GM19351 (cell line): ENCODE results near the gene PTPRG.
"Not testable (repeated sequence)": the region's sequence is repeated elsewhere in the genome, so short reads cannot be mapped to it uniquely, and the experiment has no call there.

ENCODE experiments used
- ATAC-seq: cut with Tn5 transposase; IDR thresholded peaks from one replicate; pipeline ENCODE4 v1.9.1; 2021; ENCODE audit warnings: mild to moderate bottlenecking, moderate library complexity; ENCODE audit not compliant: unreplicated experiment

The PTPRG gene

GRCh38 chr3:61743067-61743466, 181.7 kb downstream of the PTPRG start:
- ATAC-seq: no peak

- no peak for ATAC-seq
Observed at GRCh38 chr3:61743686-61744242, 182.4 kb downstream of the PTPRG start.

GRCh38 chr3:61748288-61748687, 186.9 kb downstream of the PTPRG start:
- no peak for ATAC-seq

GRCh38 chr3:61750766-61751165, 189.4 kb downstream of the PTPRG start:
- no peak for ATAC-seq

- no peak for ATAC-seq
Observed at GRCh38 chr3:61758839-61759238, 197.5 kb downstream of the PTPRG start.

- not testable (repeated sequence) for ATAC-seq
Observed at GRCh38 chr3:61760783-61761182, 199.4 kb downstream of the PTPRG start.

- ATAC-seq: no peak
Observed at GRCh38 chr3:61761694-61762430, 200.5 kb downstream of the PTPRG start.

- no peak for ATAC-seq
Observed at GRCh38 chr3:61765157-61765876, 203.9 kb downstream of the PTPRG start.

GRCh38 chr3:61768284-61769037, 207.1 kb downstream of the PTPRG start:
- ATAC-seq: no peak

- no peak for ATAC-seq
Observed at GRCh38 chr3:61769266-61769990, 208.1 kb downstream of the PTPRG start.

- no peak for ATAC-seq
Observed at GRCh38 chr3:61771976-61772375, 210.6 kb downstream of the PTPRG start.

- no peak for ATAC-seq
Observed at GRCh38 chr3:61772456-61772855, 211.1 kb downstream of the PTPRG start.

- ATAC-seq: no peak
Observed at GRCh38 chr3:61774279-61774890, 213.0 kb downstream of the PTPRG start.

- no peak for ATAC-seq
Observed at GRCh38 chr3:61776390-61776789, 215.0 kb downstream of the PTPRG start.

GRCh38 chr3:61777483-61777882, 216.1 kb downstream of the PTPRG start:
- ATAC-seq: no peak

GRCh38 chr3:61778095-61778494, 216.7 kb downstream of the PTPRG start:
- no peak for ATAC-seq

GRCh38 chr3:61780016-61780415, 218.6 kb downstream of the PTPRG start:
- ATAC-seq: no peak

- ATAC-seq: no peak
Observed at GRCh38 chr3:61780455-61781228, 219.3 kb downstream of the PTPRG start.

GRCh38 chr3:61783993-61784718, 222.8 kb downstream of the PTPRG start:
- ATAC-seq: peak; percentile 47
